Activated T-cell treated with anti-CD3 and anti-CD28 coated beads for 1 hour (primary cell): ENCODE measurements around the gene CACNA2D1.
"Not testable (repeated sequence)": the region's sequence is repeated elsewhere in the genome, so short reads cannot be mapped to it uniquely, and the experiment has no call there.

Experiments used
- DNase-seq: peaks from one replicate; pipeline ENCODE4 v3.0.0-alpha.2; 2020; ENCODE audit warnings: low read depth

The CACNA2D1 gene

GRCh38 chr7:82393076-82393839 is 50.3 kb downstream of the CACNA2D1 start:
- no peak for DNase-seq

- DNase-seq, result no peak
Observed at GRCh38 chr7:82390936-82391335, 52.6 kb downstream of the CACNA2D1 start.

- no peak for DNase-seq
Observed at GRCh38 chr7:82389876-82390275, 53.7 kb downstream of the CACNA2D1 start.

- DNase-seq, result no peak
Observed at GRCh38 chr7:82388138-82388537, 55.4 kb downstream of the CACNA2D1 start.

DNA sequence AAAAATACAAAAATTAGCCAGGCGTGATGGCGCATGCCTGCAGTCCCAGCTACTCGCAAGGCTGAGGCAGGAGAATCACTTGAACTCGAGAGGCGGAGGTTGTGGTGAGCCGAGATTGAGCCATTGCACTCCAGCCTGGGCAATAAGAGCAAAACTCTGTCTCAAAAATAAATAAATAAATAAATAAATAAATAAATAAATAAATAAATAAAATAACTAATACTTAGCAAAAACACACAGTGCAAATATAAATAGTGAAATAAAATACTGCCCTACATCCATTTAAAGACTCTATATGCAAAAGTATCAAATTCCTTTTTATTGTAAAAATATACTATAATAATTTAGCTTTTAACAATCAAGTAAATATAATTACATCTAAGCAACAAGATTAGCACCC is 57.0 kb downstream of the CACNA2D1 start:
- not testable (repeated sequence) for DNase-seq

- no peak for DNase-seq
Observed at GRCh38 chr7:82384779-82385178, 58.8 kb downstream of the CACNA2D1 start.

GRCh38 chr7:82384051-82384464 is 59.5 kb downstream of the CACNA2D1 start:
- no peak for DNase-seq

- no peak for DNase-seq
Observed at GRCh38 chr7:82382276-82382675, 61.3 kb downstream of the CACNA2D1 start.

DNA sequence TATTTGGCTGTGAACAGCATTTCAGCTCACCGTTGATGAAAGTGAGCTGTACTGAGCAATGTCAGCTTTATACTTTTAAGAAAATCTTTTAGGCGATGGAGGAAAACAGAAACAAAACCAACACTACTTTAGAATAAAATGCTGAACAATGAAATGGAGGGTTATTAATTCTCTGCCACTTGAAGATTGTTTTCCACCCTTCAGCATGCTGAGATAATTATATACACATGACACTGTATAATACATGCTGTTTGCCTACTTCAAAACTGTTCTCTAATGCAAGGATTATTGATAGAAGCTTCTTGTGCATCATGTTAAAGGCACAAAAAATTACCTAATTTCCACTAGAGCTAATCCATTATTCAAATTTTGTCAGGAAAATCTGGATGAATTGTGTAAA is 66.8 kb downstream of the CACNA2D1 start:
- no peak for DNase-seq

DNA sequence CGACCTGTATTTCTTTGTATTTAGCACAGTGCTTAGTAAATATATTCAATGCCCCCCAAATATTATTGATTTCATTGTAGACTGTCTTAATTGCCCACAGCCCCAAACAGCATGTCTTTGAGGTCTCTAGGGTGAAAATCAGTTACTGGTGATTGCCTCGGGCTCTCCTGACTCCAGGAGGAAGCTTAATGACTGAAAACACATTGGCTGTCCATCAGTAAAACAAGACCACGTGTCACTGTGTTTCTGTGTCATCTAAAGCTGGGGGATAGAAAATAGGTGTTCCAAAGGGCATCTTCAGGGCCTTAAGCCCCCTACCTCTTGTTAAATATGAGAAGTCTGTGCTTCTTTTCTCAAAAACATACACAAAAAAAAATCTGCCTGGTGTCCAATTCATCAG is 67.9 kb downstream of the CACNA2D1 start:
- no peak for DNase-seq

- no peak for DNase-seq
Observed at GRCh38 chr7:82375129-82375528, 68.4 kb downstream of the CACNA2D1 start.

DNA sequence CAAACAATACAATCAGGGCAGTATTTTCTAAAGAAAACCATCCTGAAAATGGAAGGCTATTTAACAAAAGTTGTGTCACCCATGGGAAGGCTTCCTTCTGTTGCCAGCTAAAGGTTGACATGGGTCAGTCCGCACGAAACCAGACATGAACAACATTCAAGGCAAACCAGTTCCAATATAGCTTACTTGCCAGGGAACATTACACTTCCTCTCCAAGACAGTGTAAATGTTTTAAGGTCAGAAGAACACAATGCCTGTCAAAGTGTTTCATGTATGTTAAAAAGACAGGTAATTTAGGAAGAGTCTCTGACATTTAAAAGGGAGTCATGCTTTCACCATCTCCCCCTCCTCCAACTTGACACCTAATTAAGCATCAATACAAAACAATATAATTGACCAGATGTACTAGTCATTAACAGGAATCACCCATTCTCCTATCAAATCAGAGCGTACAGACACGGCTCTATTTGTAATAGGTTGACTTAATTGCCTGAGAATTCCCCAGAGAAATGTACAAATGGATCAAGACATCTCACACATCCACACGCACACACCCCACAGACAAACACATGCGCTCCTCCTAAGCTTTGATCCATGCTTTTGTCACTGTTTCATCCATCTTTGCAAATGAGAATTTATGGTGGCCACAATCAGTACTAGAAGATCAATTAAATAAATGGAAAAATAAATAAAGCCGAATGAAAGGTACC is 69.5 kb downstream of the CACNA2D1 start:
- no peak for DNase-seq

DNA sequence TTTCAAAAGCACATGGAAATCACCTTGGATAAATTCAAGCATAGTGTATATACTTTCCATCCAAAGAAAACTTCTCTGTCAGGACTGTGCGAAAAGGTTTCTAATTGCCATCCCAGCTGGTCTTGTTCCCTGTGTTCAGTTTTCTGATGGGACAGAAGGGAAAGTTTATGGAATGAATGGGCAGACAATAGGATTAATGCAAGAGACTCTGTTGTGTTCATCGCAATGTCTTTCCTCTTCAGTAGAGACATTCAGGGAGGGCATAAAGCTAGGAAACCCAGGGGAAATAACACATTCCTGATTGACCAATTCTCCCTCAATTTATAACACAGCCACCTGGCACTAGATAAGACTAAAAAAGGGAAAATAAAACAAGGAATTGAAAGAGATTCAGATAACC is 78.9 kb downstream of the CACNA2D1 start:
- DNase-seq, result no peak

- DNase-seq, result no peak
Observed at GRCh38 chr7:82364048-82364447, 79.5 kb downstream of the CACNA2D1 start.

- DNase-seq, result no peak
Observed at GRCh38 chr7:82362129-82362706, 81.4 kb downstream of the CACNA2D1 start.

- no peak for DNase-seq
Observed at GRCh38 chr7:82360591-82361368, 82.8 kb downstream of the CACNA2D1 start.

DNA sequence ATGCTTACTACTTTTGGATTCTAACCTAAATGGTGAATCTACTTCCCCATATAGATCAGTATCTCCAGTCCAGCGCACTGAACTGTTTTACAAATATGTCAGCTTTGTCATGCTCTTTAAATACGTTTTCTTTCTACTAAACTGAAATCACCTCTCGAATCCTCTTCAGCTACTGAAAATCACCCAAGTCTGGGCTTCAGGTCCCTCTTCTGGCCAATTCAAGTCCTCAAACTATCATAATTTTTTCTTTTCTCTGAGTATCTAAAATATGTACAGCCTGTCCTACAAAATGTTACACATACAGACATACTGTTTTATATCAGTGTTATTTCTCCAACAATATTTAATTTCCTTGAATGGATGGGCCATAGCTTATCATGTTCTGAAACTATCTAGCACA is 84.2 kb downstream of the CACNA2D1 start:
- DNase-seq, result no peak

DNA sequence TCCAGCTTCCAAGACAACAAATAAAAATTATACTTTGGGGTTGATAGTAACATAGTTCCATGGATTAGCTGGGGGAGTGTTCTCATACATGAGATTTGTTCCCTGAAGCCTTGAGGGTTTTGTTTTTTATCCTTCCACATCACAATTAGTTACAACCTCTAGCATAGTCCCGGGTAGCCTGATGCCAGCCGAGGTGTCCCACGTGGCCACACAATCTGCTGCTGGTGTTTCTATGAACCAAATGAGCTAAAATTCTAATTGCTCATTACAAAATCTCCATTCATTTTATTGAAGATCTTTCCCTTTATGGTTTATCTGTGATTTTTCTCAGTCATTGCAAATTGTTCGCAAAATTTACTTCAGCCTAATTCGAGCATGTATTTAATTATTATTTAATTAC is 84.7 kb downstream of the CACNA2D1 start:
- no peak for DNase-seq

- no peak for DNase-seq
Observed at GRCh38 chr7:82358009-82358578, 85.5 kb downstream of the CACNA2D1 start.

GRCh38 chr7:82348251-82348650 is 95.3 kb downstream of the CACNA2D1 start:
- DNase-seq, result no peak

GRCh38 chr7:82347808-82348207 is 95.8 kb downstream of the CACNA2D1 start:
- DNase-seq, result no peak

GRCh38 chr7:82345886-82346285 is 97.7 kb downstream of the CACNA2D1 start:
- no peak for DNase-seq
